HepG2 (cell line): ENCODE measurements around the gene NPC1.

Experiments used
- CTCF ChIP-seq: sonication (generic); formaldehyde crosslinking; IDR thresholded peaks from 2 replicates; pipeline ENCODE4 v1.5.0; 2020; ENCODE audit warnings: mild to moderate bottlenecking, missing genetic modification reagents, moderate library complexity
- E2F5 ChIP-seq: sonication (generic); formaldehyde crosslinking; conservative IDR thresholded peaks from 2 replicates; pipeline ENCODE4 v1.4.0; 2020; ENCODE audit warnings: missing genetic modification reagents
- EHMT2 ChIP-seq: fragments of 200-600 bp; sonication (generic); IDR thresholded peaks from 2 replicates; pipeline ENCODE4 v1.7.0; 2017; ENCODE audit warnings: antibody characterized with exemption, low read depth, low read length, borderline replicate concordance
- GTF2F1 ChIP-seq: fragments of 150-350 bp; IDR thresholded peaks from 2 replicates; pipeline ENCODE4 v1.6.1; 2014; ENCODE audit warnings: low read length
- KMT2A ChIP-seq: sonication (generic); formaldehyde crosslinking; IDR thresholded peaks from 2 replicates; pipeline ENCODE4 v1.4.0; 2020; ENCODE audit warnings: missing genetic modification reagents
- POLR2A ChIP-seq, 2 experiments: IDR thresholded peaks; 2 replicates each; pipeline ENCODE4 v1.6.1; 2011; ENCODE audit warnings: low read depth in 2 of 2, low read length in 2 of 2, mild to moderate bottlenecking in 1 of 2, moderate library complexity in 1 of 2; ENCODE audit not compliant: insufficient read depth in 1 of 2
- SNAI1 ChIP-seq: sonication (generic); formaldehyde crosslinking; IDR thresholded peaks from 2 replicates; pipeline ENCODE4 v1.5.0; 2020; ENCODE audit warnings: mild to moderate bottlenecking, missing genetic modification reagents, borderline replicate concordance
- ZNF225 ChIP-seq: sonication (generic); formaldehyde crosslinking; IDR thresholded peaks from 2 replicates; pipeline ENCODE4 v1.4.0; 2020; ENCODE audit warnings: mild to moderate bottlenecking, missing genetic modification reagents
- ZNF451 ChIP-seq: sonication (generic); formaldehyde crosslinking; IDR thresholded peaks from 2 replicates; pipeline ENCODE4 v1.5.0; 2020; ENCODE audit warnings: mild to moderate bottlenecking, missing genetic modification reagents
- ZNF619 ChIP-seq: sonication (generic); formaldehyde crosslinking; IDR thresholded peaks from 2 replicates; pipeline ENCODE4 v1.4.0; 2020; ENCODE audit warnings: mild to moderate bottlenecking, missing genetic modification reagents
- ZSCAN31 ChIP-seq: sonication (generic); formaldehyde crosslinking; IDR thresholded peaks from 2 replicates; pipeline ENCODE4 v1.5.0; 2020; ENCODE audit warnings: low read depth, mild to moderate bottlenecking, missing genetic modification reagents
- ZZZ3 ChIP-seq: sonication (generic); formaldehyde crosslinking; IDR thresholded peaks from 2 replicates; pipeline ENCODE4 v1.4.0; 2020; ENCODE audit warnings: missing genetic modification reagents, mild to moderate bottlenecking, borderline replicate concordance

- TF ChIP-seq ZNF619 (CRISPR knock-in tag) (no peak), ZSCAN31 (CRISPR knock-in tag) (no peak), CTCF (no peak), GTF2F1 (no peak), EHMT2 (no peak), ZNF451 (CRISPR knock-in tag) (no peak), SNAI1 (no peak), POLR2A (IDR thresholded peaks at IDR 0.05; ENCODE audit: insufficient read depth in 1 of 2, low read depth in 2 of 2, low read length in 2 of 2) (no peak), ZZZ3 (CRISPR knock-in tag) (no peak), KMT2A (CRISPR knock-in tag) (no peak), ZNF225 (no peak), E2F5 (CRISPR knock-in tag) (no peak)
Measured at GRCh38 chr18:23627970-23628369, 41.7 kb upstream of the NPC1 start.
